ENCODE data around the gene PEX11G.

- TF ChIP-seq EZH2 (IDR thresholded peaks at IDR 0.05; ENCODE audit: borderline replicate concordance, low read depth, low read length, severe bottlenecking) (no peak), MYC (IDR thresholded peaks at IDR 0.05; ENCODE audit: low read depth, low read length) (no peak)
Observed at GRCh38 chr19:7492142-7492541, 3.3 kb upstream of the PEX11G start.
